GM18508 (cell line): Measurements from ENCODE around the gene HNRNPK.
A peak's percentile ranks its signal among the peaks of the same experiment; 100 is the strongest.
"Not testable (repeated sequence)": the region's sequence is repeated elsewhere in the genome, so short reads cannot be mapped to it uniquely, and the experiment has no call there.

ENCODE experiments used
- ATAC-seq: cut with Tn5 transposase; IDR thresholded peaks from one replicate; pipeline ENCODE4 v1.9.1; 2021; ENCODE audit warnings: moderate number of reproducible peaks; ENCODE audit not compliant: insufficient read depth, unreplicated experiment

Gene HNRNPK

GRCh38 chr9:83978992-83979811, 813 bp downstream of the HNRNPK start:
- ATAC-seq: no peak

- ATAC-seq: no peak
Observed at GRCh38 chr9:83977196-83977595, 2.8 kb downstream of the HNRNPK start.

GRCh38 chr9:83976372-83976771, 3.6 kb downstream of the HNRNPK start:
- no peak for ATAC-seq

- ATAC-seq: no peak
Observed at GRCh38 chr9:83975300-83975699, 4.7 kb downstream of the HNRNPK start.

- no peak for ATAC-seq
Observed at GRCh38 chr9:83972286-83972685, 7.7 kb downstream of the HNRNPK start.

GRCh38 chr9:83971485-83971884, 8.5 kb downstream of the HNRNPK start:
- ATAC-seq: no peak

GRCh38 chr9:83969602-83970001, 10.4 kb downstream of the HNRNPK start:
- no peak for ATAC-seq

- ATAC-seq: no peak
Observed at GRCh38 chr9:83967073-83967472, 12.9 kb downstream of the HNRNPK start.

- ATAC-seq: no peak
Observed at GRCh38 chr9:83966209-83966582, 13.8 kb downstream of the HNRNPK start.

- ATAC-seq: no peak
Observed at GRCh38 chr9:83965350-83966208, 14.4 kb downstream of the HNRNPK start.

- no peak for ATAC-seq
Observed at GRCh38 chr9:83964973-83965349, 15.1 kb downstream of the HNRNPK start.

GRCh38 chr9:83962165-83962564, 17.9 kb downstream of the HNRNPK start:
- ATAC-seq: no peak

- ATAC-seq: no peak
Observed at GRCh38 chr9:83960991-83961390, 19.0 kb downstream of the HNRNPK start.

- no peak for ATAC-seq
Observed at GRCh38 chr9:83959061-83959460, 21.0 kb downstream of the HNRNPK start.

- ATAC-seq: no peak
Observed at GRCh38 chr9:83957248-83957513, 22.8 kb downstream of the HNRNPK start.

GRCh38 chr9:83956436-83957247, 23.4 kb downstream of the HNRNPK start:
- peak; percentile 50 for ATAC-seq

GRCh38 chr9:83956086-83956435, 24.0 kb downstream of the HNRNPK start:
- peak; percentile 63 for ATAC-seq

- ATAC-seq: not testable (repeated sequence)
Observed at GRCh38 chr9:83948096-83948495, 31.9 kb downstream of the HNRNPK start.

GRCh38 chr9:83940590-83941303, 39.3 kb downstream of the HNRNPK start:
- ATAC-seq: no peak

- ATAC-seq: no peak
Observed at GRCh38 chr9:83937861-83938455, 42.1 kb downstream of the HNRNPK start.
